ENCODE data around the gene TMEM273.

The TMEM273 gene

DNA sequence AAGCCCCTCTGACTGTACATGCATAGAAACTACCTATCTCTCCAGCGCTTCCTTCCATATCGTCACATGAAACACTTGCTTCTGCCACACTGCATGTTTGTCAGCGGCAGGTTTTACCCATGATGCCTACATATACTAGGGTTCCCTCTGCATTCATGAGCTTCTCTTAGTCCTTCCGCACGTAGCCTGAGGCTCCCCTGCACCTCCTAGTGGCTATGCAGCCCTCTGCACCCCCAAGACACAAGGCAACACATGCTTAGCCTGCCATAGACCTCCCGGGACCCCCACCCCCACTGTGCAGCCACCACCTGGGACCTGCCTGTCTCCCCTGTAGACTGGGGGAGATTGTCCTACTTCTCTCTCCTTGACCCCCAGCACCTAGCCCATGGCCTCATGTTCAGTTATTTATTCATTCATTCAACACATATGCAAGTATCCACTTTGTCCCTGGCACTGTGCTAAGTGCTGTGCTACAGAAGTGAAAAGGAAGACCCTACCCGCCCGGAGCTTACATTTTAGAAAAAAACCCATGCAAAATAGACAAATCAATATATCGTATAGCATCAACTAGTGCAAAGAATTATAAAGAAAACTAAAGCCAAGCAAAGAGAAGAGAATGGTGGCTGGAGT is 23.5 kb downstream of the TMEM273 start:
- no peak for DNase-seq

DNA sequence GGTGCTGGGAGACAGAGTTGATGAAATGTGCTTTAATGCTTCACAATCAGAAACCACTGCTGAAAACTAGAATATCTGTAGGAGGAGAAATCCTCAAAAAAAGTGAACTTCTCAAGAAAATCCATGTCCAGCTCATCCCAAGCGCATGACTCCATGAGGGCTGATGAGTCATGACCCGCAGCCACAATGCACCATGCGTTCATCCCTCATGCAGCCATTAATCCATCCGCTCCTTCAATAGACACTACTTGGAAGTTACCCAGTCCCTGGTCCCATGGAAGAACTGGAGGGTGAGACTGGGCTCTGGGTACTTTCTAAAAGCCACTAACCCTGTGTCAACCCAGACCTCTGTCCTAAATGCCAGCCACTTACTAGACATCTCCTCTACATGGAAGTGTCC is 24.4 kb downstream of the TMEM273 start:
- DNase-seq: no peak

DNA sequence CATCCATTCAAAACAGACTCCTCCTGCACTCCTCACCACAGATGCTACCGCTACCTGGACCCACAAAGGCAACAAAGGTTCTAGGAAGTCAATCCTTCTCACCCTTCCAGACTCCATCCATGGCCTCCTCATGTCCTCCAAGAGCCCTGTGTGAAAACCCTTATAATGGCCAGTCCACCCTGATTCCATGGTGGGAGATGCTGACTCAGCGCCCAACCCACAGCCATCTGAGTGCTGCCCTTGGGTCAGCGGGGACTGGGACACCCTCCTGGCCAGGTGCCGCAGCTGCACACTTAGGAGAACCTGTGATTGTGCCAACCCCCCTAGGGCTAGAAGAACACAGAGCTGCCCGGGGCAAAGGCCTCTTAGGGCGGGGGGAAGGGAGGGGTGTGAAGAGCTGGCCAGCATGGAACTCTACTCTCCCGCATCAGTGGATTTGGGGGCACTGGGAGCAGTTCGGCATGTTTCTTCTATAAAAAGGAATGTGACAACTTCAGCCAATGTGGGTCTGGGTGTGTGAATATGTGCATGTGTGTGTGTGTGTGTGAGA is 25.4 kb downstream of the TMEM273 start:
- DNase-seq: no peak

DNA sequence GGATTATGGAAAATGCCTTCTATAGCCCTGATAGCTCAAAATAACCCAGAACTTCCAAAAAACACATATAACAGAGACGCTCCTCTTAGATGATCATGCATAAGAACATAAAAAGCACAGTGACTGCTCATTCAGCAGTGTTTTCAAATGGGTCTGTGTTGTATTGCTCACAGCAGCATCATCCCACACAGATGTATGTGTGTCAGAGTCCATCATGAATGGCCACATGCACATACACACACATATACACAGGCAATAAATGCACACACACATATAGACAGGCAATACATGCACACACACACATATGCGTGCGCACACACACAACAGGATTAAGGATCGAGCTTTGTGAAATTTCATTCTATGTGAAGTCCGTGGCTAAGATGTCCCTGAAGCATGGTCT is 26.1 kb downstream of the TMEM273 start:
- no peak for DNase-seq

DNA sequence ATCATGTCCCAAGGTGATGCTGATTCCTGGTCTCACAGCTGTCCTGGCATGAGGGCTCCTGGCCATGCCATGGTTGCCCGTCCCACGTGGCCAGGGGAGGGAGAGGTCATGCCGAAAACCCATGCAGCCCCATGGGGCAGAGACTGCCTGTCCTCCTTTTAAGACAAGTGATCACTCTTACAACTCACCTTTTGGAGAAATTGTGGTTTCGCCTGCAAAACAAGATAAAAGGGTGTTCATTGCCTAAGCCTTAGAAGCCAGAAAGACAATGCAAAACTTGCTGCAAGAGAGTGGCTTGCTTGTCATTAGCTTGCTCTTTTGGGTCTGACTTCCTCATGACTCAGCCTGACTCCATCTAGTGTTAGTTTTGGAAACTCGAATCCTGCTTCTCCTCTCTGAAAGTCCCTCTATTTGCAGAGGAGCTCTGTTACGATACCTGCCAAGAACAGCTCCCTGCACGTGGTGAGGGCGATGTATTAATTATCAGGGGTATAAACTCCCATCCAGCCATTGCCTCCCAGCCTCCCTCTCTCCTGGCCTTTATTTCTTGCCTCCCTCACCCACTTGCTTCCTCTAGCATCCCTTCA is 26.7 kb downstream of the TMEM273 start:
- DNase-seq: no peak

DNA sequence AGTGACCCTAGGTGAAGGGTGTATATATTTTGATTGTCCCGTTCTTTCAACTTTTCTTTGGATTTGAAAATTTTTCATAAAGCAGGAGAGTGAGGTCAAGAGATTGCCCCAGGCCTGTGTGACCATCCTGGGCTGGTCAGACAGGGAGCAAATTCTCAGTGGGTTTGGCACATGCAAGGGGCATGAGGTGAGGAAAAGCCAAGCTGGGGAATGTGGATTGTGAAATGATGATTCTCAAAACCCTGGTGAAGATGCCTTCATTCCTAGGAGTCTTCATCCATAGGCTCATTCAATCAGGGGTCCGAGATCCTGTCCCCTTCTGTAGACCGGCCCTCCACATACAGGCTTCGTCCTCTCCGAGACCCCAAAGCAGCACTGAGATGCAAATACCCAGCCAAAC is 27.4 kb downstream of the TMEM273 start:
- DNase-seq: no peak

DNA sequence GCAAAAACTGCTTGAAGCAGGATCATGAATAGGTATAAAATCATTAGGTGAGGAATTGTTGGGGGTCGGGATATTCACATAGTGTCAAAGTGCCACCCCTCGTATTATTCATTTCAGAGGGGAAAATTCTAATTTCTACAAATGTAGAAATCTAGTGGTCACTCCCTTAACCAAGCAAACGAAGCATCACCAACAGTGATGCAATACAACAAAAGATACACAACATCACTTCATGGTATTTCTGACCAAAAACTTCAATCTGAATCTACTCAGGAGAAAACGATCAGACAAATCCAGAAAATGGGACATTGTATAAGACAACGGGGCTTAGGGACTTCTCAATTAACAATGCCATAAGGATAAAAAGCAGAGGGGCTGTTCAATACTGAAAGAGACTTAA is 28.1 kb downstream of the TMEM273 start:
- no peak for DNase-seq

DNA sequence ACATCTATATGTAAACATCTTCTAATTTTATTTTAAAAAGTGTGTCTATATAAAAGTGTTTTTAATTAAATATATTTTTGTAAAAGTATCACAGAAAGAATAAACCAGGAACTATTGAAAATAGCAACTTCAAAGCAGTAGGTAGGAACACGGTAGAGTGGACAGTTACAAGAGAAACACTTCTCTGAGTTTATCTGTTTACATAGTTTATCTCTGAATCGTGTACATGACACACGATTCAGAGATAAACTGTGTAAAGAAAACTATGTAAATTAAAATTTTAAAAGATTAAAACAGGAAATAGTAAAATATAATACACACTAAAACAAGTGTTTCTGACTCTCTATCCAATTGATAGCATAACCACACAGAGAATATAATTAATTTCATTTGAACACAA is 29.3 kb downstream of the TMEM273 start:
- no peak for DNase-seq

DNA sequence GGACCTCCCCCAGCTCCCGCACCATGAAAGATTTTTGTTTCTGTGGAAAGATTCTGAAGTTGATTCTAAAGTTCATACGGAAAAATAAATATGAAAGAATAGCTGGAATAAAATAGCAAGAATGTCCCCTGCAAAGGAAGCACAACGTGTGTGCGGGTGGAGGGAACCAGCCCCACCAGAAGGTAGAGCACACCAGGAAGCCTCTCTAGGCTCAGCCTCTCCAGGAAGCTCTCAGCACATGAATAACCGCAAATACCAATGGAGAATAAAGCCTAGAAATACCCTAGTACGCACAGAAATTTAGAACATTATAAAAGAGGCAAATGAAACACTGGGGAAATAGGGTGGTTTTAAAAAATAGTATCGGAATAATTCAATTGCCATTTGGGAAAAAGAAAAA is 29.8 kb downstream of the TMEM273 start:
- DNase-seq: no peak

DNA sequence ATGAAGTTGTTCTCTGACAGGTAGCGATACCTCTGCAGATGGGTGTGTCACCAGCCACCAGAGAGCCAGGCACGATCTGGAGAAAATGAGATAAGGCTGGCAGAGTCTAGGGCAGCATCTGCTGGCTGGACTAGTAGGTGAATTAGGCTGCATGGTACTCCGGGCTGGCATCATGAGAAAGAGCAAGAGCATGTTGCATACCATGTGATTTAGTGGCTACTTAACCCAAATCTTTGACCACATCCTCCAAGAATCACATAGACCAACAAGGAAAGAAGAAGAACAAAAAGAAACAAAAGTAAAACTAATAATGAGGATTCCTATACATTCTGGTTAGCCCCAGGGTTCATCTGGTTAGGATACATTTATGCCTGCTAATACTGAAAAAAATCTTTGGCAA is 31.0 kb downstream of the TMEM273 start:
- DNase-seq: no peak

DNA sequence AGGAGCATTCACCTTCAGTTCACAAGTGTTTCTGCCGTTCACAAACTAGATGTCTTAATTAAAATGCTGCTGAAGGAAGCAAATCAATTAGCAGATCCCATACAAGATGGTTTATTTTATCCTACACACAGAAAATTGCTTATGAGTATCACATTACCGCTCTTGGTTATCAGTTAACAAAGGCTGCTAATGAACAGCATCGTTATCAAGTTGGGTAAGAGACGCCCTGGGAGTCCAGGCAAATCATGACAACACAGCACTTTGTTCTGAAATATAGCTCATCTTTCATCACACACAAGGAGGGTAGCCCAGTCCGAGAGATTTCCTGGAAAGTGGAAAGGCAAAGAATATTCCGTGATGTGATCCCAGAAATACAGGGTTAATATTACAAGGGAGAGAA is 33.5 kb downstream of the TMEM273 start:
- DNase-seq: no peak

DNA sequence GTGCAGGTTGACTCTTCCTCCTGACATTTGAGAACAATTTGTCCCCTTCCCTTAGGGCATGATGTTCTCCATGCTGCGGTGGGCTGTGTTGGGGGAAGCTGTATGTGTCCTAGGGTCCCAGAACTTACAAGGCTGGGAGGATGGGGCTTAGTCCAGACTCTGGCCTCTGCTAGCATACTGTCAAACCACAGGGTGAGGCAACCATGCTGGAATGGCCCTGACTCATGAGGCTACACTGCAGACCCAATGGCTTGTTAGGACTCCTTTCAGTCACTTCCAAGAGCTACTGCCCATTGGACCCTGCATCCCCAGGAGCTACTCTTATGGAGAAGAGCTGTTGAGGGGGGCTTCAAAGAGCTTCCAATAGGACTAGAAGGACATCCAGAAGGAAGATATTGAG is 34.2 kb downstream of the TMEM273 start:
- no peak for DNase-seq

DNA sequence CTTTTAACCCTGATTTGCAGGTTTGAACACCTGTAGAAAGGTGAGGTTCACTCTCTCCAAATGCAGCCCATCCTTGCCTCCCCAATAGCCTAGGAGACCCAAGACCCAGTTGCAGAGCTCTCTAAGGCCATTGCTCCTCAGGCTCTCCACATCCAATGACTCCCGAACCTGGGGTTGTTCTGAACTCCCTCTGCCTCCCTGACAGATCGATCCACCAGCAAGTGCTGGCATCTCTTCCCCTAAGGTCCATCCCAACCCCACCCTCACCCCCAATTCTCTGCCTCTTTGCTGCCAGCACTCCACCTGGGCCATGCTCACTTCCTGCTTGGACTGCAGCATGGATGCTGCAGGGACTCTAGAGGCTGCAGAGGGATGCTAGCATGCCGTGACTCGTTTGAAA is 35.1 kb downstream of the TMEM273 start:
- DNase-seq: no peak

DNA sequence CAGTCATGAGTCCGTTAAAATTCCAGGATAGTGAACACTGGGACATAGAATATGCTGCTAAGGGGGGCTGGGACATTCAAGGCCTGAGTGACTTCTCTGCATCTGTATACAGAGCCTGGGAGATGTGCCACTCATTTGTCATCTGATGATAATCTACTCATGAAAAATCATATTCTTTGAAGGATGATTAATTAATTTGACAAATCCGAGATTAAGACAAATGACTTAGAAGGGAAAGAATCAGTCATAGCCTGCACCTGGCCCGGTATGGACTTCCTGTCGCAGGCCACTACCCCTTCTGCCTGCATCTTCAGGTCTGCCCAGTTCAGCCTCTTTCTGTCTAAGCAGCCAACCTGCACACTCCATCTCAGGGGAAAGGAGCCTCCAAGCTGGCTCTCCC is 35.5 kb downstream of the TMEM273 start:
- DNase-seq: no peak

DNA sequence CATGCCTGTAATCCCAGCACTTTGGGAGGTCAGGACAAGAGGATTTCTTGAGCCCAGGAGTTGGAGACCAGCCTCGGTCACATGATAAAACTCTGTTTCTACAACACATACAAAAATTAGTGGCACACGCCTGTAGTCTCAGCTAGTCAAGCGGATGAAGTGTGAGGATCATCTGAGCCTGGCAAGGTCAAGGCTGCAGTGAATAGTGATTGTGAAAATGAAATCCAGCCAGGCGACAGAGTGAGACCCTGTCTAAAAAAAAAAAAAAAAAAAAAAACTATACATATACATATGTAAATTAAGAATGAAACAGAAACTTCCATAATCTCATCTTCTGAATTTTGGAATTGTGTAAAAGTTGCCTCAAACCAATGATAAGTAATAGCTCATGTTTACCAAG is 36.2 kb downstream of the TMEM273 start:
- DNase-seq: no peak

DNA sequence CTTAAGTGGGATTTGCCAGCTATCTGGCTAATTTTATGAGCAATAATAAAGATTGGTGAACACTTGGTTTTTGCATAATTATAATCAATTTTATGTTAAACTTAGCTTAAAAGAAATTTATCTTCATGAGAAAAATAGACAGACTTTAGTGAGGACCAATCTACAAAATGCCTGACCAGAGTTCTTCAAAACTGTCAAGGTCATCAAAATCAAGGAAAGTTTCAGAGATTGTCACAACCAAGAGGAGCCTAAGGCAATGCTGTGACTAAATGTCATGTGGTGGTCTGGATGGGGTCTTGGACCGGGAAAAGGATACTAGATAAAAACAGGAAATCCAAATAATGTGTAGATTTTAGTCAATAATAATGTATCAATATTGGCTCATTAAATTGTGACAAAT is 36.7 kb downstream of the TMEM273 start:
- DNase-seq: no peak

DNA sequence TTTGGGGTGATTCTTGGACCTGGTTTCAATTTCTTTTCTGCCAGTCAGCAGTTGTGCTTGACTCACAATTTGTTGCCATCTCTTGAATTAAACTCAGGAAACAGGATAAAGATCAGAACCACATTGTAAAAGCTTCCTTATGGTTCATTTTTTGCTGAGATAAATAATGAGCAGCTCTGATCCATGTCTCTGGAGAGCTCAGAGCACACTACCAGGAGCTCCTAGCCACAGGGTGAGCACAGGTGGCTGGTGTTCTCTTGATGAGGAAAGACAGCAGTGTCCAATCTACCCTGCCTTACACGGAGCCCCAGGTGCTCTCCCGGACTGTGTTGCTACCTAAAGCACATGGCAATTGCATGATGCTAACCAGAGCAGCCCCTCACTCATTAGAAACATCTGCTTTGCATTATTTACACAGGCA is 37.2 kb downstream of the TMEM273 start:
- DNase-seq: no peak

DNA sequence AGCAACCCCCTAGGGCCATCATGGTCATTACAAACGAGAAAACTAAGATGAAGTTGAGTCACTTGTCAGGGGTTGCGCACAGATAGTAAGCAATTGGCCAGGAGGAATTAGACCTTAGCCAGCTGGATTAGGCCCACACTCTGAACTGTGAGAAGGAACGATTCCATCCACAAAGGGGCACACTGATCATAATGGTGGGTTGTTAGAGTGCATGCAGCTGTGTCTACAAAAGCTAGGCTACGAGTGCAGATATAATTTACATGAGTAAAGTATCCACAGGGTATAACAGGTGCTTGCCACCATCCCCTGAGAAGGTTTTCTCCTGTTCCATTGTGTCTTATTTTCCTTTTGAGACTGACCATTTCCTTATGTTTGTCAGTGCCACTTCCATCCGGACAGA is 37.8 kb downstream of the TMEM273 start:
- DNase-seq: no peak

DNA sequence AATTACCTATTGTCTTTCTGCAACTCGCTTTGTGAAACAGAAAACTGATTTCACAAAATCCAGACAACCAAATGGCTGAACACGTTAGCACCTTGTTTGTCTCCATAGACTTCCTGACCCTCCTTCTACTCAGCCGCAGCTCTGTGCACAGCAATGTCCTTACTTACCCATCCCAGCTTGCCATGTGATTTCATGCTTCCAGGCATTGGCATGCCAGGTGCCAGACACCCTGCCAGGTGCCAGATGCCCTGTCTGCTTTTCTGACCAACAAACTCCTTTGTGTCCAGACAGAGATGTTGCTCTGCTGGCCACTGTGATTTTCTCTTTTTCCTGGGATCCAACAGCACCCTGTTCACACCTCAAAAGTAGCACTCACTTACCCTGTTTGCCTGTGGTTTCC is 38.3 kb downstream of the TMEM273 start:
- DNase-seq: no peak

DNA sequence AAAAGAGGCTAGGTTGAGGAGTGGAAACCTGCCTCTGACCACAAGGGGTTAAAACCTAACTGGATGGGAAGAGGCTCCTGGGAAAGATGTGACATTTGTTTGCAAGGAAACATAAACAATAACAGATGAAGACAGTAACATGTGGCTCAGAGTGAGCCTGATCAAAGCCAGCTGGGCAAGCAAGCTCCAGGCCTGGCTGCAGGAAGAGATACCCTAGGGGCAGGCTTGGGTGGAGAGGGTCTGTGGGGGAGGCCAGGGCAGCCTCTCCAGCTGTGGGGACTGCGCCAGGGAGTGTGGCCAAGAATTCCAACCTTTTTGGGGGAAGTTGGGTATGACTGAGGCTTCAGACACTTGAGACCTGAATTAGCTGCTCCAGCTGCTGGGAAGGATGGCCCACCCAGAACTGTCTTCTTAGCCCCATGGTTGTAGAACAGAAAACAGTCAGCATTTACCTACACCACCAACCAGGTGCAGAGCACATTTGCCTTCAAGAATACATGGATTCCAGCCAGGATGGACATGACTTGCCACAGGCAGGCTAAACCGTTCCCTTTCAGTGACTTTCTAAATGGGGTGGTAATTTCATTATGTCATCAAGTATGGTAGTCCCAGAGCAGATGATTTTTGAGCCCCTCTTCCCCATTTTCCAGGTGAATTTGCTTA is 44.0 kb downstream of the TMEM273 start:
- no peak for DNase-seq

DNA sequence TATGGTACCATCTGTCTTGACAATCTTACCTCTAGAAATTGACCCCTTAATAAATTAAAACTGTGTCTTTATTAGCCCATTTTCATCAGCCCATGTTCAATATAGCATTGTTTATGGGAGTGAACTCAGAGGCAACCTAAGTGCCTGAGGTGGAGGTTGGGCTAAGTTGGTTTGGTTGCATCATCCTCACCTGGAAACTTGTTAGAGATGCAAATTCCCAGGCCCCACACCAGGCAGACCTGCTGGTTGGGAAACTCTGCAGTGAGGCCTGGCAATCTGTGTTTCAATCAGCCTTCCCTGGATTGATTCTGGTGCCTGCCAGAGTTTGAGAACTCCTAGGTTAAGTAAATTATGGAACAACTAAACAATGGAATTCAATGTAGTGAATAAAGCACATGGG is 44.9 kb downstream of the TMEM273 start:
- no peak for DNase-seq

DNA sequence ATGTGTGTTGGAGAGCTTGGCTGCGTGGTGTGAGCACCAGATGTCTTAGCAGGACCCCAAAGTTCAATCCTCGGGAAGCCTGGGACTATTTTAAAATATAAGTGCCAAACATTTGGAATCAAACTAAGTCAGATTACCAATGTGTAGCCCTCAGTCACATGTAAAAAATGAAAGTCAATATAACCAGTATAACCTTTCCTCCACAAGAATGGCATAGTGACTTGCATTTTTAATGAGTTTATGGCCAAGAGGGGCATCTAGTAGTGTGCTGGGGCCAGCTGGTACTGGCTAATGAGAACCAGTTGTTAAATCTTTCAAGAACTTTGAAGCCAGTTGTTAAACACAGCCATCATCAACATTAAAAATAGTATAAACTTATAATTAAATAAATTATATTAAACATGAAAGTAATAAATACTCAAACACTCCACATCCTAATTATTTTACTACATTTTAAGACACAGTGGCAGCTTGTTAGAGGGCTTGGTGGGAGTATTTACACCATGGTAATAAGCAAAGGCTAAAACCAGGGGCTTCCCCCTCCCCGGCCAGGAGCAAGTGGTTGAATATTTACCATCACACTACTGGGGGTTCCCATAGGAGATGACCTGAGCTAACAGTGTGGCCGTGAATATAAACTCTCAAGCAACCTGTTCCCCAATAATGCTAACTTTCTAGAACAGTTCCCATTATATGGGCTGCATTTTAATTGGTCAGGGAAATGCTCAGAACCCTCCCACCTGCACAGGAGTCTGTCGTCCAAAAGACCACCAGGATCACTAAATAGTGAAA is 46.5 kb downstream of the TMEM273 start:
- DNase-seq: no peak
